Measurements from ENCODE around the gene COPZ1. TPM values are rescaled to one million over a fixed set of nuclear protein-coding genes. Genes with fewer than 3 reads are reported as not detected.
"Not testable (repeated sequence)": the region's sequence is repeated elsewhere in the genome, so short reads cannot be mapped to it uniquely, and the experiment has no call there.

COPZ1 gene
- total RNA-seq, 1 donor from 2014 or later = 106 TPM

DNA sequence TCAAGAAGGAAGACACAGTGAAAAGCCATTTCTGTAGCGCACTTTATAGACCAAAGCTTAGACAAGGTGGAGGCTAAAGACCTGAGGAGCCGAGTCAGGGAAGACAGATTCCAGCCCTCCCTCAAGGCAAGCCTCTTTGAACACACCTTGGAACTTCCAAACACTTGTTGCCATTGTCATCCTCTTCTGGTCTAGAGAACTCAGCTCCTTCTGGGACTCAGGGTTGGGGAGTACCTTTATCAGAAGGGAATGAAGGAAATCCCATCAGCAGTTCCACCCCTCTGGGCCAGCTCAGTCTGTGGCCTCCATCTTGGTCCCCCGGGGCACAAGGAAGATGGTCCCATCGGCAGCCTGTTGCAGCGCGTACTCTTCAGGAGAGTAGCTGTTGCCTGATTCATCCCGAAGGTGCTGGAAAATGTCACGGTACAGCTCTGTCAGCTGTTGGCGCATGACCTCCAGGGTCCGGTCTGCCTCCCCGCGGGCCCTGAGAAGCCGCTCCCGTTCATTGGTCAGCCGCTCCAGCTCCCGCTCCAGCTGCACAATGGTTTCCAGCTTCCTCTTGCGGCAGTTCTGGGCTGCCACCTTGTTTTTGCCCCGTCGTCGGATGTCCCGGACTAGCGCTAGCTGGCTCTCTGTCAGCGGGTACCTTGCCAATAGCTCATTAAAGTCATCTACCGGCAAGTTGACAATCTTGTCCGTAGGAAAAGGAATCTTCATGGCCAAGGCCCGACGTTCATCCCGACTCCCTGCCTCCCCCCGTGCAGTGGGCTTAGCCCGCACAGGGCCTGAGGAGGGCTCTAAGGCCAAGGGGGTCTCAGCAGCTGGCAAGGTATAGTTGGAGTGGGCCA, 32.6 kb upstream of the COPZ1 start:
- DNase-seq (ENCODE audit: low spot score) = no peak
- intact Hi-C loops (cut with DNase I) = no loop called here

DNA sequence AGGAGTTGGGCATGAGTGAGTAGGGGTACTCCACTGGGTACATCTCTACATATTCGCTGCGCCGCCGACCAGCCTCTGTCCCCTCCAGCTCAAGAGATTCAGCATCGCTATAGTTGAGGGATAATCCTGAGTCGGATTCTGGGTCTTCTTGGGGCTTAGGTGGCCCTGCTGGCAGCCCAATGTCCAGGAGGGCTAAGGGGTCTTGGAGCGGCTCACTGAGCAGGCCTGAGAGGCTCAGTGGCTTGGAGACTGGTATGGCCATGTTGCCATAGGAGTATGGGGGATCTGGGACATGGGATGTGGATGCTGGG, 32.0 kb upstream of the COPZ1 start:
- intact Hi-C loops (cut with DNase I) = no loop called here
- no peak for DNase-seq (ENCODE audit: low spot score)

DNA sequence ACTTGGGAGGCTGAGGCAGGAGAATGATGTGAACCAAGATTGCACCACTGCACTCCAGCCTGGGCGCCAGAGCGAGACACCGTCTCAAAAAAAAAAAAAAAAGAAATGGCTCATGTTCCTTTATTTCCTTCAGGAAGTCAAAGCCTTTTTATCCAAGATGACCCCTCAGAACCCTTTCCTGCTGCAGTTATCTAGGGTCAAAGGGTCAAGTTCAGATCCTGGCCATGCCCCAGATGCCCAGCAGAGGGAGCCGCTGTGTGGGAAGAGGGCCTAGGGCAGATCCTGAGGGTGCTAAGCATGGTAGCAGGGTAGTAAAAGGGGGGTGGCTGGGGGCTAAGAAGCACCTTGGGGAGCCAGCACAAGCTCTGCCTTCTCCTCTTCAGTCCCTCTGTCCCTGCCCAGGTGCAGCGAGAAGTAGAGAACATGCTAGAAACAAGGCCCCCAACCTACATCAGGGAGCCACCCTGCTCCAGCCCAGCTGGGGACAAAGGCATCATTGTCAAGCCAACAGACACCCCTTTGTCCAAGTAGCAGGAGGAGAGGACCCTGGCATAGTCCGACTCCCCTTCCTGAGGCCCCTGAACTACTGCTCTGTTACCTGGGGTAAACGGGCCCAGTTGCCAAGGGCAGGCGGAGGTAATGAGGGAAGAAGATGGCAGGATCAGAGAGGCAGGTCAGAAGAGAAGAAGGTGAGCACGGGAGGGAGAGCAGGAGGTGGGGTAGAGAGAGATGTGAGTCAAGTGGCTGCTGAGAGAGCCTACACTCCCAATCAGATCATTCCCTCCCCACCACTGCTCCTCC, 30.6 kb upstream of the COPZ1 start:
- intact Hi-C loops (cut with DNase I) = no loop called here
- DNase-seq (ENCODE audit: low spot score) = no peak

DNA sequence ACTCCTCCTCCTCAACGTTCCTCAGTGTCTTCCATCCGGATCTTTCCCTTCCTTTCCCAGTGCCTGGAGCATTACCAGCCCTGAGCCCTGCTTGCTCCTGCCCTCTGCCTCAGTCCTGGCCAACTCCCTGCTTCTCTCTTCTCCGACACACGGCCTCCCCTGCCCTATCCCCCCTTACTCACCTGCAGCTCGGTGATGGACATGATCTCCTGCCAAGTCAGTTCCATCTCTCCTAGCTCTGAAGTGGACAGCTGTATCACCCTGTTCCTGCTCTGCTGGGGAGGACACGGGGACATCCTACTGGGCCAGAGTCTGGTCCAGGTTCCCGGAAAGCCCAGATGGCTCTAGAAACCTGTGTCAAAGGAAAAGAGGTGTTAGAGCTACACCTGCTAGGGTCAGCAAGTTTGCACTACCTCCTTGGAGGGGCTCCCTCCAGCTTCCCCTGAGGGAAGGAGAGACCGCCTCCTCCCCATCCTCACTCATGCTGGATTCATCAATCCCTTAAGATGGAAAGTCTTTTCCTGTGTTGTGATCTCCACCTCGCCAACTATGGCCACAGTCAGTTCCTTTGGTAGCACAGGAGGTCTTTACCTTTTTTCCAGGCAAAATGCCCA, 29.9 kb upstream of the COPZ1 start:
- intact Hi-C loops (cut with DNase I) = no loop called here

DNA sequence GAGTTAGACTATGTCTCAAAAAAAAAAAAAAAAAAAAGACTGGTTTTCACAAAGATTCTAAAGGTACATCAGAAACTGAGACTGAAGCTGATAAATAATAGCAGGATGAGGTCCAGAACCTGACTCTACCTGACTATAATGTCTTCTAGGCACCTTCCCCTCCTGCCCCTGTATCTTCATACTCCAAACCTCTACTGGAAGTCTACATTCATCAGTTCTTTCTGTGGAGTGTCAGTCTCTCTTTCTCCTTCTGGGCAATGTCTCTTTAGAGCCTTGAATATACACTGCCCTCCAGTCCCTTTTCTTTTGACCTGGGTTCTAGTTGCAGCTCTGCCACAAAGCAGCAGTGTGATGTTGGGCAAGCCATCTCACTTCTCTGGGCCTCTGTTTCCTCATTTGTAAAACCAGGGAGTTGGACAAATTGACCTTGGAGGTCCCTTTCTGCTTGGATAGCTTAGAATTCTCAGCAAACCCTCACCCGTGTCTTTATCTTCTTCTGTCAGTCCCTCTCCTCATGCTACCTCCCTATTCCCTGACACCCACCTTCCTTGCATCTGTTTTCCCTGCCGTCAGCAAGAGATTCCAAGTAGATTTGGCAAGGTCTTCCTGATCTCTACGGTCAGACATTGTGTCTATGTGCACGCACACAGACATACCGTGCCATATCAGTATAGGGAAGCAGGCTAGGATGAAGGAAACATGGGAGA, 28.4 kb upstream of the COPZ1 start:
- DNase-seq (ENCODE audit: low spot score) = no peak
- intact Hi-C loops (cut with DNase I) = no loop called here

More for the DNA sequence above, 29.9 kb upstream of the COPZ1 start:
- DNase-seq (ENCODE audit: low spot score) = no peak

DNA sequence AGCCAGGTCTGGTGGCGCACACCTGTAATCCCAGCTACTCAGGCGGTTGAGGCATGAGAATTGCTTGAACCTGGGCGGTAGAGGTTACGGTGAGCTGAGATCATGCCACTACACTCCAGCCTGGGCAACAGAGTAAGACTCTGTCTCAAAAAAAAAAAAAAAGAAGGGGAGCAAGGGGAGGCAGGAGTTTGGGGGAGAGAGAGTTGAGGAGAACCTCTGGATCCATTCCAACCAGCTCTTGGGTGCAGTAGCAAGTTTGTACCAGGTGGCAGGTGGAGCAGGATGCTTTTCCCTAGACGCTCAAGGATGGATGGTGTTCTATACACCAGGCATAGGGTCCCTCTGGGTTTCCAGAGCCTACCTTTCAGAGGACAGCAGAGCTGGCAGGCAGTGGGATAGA, 26.0 kb upstream of the COPZ1 start:
- DNase-seq (ENCODE audit: low spot score) = no peak
- intact Hi-C loops (cut with DNase I) = no loop called here

DNA sequence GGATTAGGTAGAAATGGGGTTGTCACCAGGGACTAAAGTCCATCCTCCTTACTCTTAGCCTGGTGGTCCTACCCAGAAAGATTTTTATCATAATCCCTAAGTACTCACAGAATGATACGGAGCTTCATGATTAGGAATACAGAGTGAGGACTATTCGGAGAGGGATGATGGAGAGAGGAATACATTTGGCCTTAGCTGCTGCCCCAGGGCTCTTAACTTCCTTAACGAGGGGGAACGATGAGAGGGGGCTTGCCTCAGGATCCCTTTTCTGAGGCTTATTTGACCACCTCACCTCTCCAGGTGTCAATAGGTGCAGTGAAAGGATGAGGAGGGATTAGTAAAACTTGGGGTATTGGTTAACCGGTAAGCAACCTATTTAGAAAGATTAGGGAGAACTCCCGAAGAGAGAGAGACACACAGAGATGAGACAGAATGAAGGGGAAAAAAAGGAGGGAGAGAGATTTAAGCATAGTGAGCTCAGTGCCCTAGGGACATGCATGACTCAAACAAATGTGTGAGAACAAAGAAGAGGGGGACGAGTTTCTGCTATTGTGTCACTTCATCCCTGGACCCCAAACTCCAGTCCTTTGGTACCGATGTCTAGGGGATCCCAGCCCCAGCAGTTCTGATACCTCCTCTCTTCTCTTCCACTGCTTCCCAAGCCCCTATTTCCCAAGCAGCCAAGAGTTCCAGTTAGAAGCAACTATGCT, 25.3 kb upstream of the COPZ1 start:
- intact Hi-C loops (cut with DNase I) = no loop called here

DNA sequence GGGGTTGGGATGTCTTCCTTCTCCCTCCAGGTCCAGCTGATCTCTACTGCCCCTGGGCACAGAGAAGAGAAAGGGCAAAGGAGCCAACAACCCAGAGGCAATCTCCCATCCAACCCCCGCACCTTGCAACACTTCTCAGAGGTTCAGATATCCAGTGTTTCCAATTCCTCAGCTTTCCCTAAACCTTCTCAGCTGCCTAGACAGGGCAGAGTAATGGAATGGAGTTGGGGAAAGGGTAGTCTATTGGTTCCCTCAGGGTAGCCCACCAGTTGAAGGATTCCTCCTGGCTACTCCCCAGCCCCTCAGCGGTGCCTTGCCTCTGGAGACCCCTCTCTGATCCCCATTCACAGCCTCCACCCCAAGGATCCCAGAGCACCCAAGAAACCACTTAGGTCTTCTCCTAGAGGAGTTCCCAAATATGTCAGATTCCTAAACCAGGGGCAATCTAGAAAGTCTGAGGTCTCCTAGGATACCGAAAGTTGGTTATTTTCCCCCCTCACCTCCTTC, 24.7 kb upstream of the COPZ1 start:
- DNase-seq (ENCODE audit: low spot score) = no peak
- intact Hi-C loops (cut with DNase I) = no loop called here

More for the DNA sequence above, 25.3 kb upstream of the COPZ1 start:
- DNase-seq (ENCODE audit: low spot score) = no peak

DNA sequence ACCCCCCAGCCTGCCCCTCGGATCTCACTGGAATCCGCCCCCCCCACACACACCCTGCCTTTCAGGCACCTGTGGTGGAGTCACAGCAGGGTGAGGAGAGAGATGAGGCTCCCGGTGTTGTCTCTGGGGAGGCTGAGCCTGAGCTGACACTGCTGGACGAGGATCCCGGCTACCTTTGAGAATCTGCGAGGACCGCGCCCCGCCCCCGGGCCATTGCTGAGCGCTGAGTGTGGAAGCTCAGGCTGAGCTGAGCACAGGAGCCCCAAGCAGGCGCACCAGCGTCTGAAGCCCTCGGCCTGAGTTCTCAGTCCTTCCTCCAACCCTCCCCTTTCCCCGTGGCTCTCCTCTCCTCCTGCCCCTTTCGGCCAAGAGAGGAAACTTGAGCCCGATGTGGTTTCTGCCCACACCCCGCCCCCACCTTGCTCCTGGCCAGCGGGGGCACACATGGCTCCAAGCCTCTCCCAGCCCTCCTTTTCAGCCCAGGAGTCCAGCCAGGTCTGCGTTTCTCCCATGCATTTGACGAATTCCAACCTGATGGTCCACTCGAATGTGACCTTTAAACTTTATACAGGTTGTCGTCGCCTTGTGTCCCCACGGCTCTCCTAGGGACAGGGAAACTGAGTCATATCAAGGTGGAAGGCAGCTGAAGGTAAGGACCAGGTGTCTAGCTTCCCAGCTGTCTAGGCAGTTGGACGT, 24.1 kb upstream of the COPZ1 start, which contains the start of gene NFE2:
TSS of gene NFE2 (minus strand) at position 284 of the 696 bp plus-strand sequence. CDS start 5,767 bp downstream, outside the sequence.
- DNase-seq (ENCODE audit: low spot score) = peak; percentile 91
- intact Hi-C loops (cut with DNase I) = no loop called here

DNA sequence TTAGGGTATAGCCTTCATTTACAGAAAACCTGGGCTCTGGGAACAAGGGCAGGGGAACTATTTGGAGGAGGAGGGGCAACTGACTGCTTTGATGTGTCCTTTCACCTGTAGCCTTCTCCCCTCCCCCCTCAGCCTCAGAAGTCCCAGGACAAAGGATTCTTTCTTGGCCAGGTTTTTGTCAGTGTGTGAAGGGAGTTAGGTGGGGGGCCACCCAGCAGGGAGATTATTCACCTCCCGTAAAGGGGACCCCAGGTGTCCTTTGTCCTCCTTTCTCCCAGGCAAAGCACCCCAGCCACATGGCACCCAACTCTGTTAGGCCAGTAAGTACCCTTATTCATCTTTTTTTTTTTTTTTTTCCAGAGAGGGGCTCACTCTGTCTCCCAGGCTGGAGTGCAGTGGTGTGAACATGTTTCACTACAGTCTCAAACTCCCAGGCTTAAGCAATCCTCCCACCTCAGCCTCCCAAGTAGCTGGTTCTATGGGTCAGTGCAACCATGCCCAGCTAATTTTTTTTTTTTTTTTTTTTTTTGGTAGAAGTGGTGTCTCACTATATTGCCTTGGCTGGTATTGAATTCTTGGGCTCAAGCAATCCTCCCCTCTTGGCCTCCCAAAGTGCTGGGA, 23.4 kb upstream of the COPZ1 start:
- intact Hi-C loops (cut with DNase I) = no loop called here
- no peak for DNase-seq (ENCODE audit: low spot score)

DNA sequence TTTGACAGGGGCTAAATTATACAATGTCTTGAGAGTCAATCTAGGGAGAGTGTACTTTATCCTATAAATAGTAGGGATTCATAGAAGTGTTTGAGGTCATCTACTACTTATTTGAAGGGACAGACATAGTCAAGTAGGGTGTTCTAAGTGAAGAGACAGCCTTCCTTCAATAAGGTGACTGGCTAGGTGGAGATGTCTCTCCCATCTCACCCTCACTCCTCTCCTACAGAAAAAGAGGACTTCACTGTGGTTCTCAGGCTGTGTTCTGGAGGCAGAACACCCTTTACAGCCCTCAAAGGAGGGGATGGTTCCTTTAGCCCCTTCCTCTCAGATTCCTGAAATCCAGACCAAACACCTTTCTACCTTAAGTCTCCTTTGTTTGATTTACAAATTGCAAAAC, 21.3 kb upstream of the COPZ1 start:
- no peak for DNase-seq (ENCODE audit: low spot score)
- intact Hi-C loops (cut with DNase I) = no loop called here

DNA sequence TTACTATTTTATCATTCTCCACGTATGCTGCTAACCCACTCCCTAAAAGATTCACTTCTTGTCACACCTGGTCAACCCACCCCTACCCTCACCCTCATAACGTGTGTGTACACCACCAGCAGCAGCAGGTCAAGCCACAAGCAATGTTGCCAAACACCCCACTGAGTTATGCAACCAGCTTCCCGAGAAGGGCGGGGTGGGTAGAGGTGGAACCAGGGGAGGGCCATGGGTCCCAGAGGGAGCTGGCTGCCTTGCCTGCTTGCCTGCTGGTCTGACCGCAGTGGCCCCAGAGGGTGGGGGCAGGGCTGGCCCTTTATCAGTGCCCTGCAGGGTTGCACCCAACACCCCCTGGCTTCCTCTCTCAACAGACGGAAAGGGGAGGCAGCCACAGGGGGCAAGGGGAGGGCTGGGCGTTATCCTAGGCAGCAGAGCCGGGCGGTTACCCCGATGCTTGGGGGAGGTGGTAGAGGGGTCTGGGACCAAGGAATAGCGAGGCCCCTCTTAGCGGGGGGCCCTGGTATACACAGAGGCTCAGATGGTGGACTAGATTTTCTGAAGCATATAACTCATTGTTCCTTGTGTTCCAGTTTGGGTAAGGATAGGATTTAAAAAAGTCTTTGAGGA, 20.6 kb upstream of the COPZ1 start:
- intact Hi-C loops (cut with DNase I) = no loop called here
- DNase-seq (ENCODE audit: low spot score) = peak; percentile 95

DNA sequence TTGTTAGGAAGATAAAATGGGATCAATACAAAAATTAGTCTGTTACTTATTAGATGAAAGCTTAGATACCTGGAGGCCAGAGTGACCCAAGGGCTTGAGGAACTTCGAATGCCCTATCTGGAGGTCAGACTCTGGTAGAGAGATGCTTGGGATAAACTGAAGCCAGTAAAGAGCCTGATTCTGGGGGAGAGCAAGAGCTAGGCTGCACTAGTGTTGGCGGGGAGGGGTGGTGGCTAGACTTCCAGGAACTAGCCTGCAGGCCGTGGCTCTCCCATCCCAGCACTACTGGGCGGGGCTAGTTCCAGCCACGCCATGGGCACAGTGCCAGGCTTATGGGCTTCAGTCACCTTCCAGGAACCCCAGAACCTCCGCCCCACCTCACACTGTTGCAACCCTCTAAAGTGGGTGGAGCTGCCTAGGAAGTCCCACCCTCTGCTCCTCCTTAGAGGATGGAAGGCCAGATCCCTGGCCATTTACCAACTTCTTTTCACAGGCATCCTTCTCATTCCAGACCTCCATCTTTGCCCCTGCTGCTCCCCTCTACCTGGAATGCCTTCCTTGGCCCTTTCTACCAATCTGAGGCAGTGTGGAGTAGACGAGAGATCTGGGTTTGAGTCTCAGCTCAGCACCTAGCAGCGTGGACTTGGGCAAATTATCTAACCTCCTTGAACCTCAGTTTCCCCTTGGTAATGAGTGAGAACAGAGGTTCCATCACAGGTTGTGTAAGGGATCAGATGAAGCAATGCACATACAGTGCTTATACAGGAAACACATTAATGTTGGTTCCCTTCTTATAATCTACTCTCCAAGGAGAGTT, 17.8 kb upstream of the COPZ1 start:
- intact Hi-C loops (cut with DNase I) = no loop called here
- peak; percentile 96 for DNase-seq (ENCODE audit: low spot score)

DNA sequence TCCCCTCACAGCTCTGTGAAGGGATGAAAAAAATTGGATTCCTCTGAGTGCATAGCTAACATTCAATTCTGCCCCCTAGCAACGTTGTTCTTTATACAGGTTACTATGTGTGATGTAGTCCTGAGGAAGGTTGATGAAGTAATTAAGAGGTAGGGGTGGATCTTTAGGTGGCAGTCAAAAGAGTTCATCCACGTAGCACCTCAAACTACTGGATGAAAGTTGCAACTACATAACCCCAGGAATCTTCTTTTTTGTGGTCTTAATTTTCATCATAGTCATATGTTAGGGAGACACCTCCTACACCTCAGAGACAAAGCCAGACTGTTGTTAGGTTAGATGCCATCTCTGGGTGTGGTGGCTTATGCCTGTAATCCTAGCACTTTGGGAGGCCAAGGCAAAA, 13.9 kb upstream of the COPZ1 start:
- intact Hi-C loops (cut with DNase I) = no loop called here
- no peak for DNase-seq (ENCODE audit: low spot score)

DNA sequence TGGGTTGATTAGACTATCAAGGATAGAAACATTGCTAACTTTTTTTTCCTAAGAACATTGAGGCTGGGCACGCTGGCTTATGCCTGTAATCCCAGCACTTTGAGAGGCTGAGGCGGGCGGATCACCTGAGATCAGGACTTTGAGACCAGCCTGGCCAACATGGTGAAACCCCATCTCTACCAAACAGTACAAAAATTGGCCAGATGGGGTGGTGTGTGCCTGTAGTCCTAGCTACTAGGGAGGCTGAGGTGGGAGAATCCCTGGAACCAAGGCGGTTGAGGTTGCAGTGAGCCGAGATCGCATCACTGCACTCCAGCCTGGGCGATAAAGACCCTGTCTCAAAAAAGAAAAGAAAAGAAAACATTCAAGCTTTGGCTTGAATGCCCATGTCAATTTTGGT, 12.6 kb upstream of the COPZ1 start:
- DNase-seq (ENCODE audit: low spot score); intact Hi-C loops (cut with DNase I): not testable (repeated sequence)

DNA sequence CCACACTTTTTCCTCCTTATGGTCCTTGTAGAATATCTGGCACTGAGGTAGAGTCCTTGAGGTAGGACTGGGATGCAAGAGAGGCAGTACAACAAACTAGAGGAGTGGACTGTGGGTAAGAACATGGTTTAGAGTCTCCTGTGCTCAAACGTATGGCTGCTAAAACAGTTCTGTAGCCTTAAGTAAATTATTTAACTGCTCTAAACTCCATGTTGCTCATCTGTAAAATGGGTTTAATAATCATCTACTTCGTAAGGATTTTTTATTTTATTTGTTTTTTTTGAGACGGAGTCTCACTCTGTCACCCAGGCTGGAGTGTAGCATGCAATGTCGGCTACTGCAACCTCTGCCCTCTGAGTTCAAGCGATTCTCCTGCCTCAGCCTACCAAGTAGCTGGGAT, 3.6 kb upstream of the COPZ1 start:
- intact Hi-C loops (cut with DNase I) = loop anchor here (5.0 kb wide), 2 partner anchors 39 to 79 kb away; partner anchors contain the start of genes CBX5 and HNRNPA1
- DNase-seq (ENCODE audit: low spot score) = no peak
